ENCODE measurements around the gene GALNT18. TPM values are rescaled to one million over a fixed set of nuclear protein-coding genes. Genes with fewer than 3 reads are reported as not detected.

Gene GALNT18
- total and polyA plus RNA-seq, 2 experiments from 2014 or later = 4.3 to 10.8 TPM

DNA sequence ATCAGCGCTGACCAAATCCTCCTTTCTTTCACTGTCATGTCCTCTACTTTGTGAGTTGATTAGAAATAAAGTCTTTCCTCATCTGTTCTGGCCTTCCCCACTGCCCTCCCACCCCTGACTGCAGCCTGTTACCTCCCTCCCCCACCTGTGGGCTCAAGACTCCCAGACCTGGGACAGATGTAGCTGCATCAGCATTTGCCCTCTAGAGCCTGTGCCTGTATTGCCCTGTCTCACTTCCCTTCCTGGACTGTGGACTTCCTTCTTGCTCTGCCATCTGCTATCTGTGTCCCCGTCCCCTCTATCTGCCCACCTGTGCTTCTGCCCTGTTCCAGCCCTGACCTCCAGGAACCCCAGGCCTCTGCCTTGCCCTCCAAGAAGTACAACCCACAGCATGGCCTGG lies 122.5 kb downstream of the GALNT18 start (continued):
- TF ChIP-seq ZNF462 (CRISPR knock-in tag; IDR thresholded peaks at IDR 0.05) = no peak
- TF ChIP-seq ZNF114 (CRISPR knock-in tag; IDR thresholded peaks at IDR 0.05) = no peak
- TF ChIP-seq STAT1 (IDR thresholded peaks at IDR 0.05; ENCODE audit: unreplicated experiment) = no peak
- no peak for TF ChIP-seq CREB1 (CRISPR knock-in tag; IDR thresholded peaks at IDR 0.05; ENCODE audit: low read depth)
- TF ChIP-seq, protein P1, sequence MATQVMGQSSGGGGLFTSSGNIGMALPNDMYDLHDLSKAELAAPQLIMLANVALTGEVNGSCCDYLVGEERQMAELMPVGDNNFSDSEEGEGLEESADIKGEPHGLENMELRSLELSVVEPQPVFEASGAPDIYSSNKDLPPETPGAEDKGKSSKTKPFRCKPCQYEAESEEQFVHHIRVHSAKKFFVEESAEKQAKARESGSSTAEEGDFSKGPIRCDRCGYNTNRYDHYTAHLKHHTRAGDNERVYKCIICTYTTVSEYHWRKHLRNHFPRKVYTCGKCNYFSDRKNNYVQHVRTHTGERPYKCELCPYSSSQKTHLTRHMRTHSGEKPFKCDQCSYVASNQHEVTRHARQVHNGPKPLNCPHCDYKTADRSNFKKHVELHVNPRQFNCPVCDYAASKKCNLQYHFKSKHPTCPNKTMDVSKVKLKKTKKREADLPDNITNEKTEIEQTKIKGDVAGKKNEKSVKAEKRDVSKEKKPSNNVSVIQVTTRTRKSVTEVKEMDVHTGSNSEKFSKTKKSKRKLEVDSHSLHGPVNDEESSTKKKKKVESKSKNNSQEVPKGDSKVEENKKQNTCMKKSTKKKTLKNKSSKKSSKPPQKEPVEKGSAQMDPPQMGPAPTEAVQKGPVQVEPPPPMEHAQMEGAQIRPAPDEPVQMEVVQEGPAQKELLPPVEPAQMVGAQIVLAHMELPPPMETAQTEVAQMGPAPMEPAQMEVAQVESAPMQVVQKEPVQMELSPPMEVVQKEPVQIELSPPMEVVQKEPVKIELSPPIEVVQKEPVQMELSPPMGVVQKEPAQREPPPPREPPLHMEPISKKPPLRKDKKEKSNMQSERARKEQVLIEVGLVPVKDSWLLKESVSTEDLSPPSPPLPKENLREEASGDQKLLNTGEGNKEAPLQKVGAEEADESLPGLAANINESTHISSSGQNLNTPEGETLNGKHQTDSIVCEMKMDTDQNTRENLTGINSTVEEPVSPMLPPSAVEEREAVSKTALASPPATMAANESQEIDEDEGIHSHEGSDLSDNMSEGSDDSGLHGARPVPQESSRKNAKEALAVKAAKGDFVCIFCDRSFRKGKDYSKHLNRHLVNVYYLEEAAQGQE (IDR thresholded peaks at IDR 0.05; ENCODE audit: unreplicated experiment) = no peak
- TF ChIP-seq EZH2phosphoT487 (IDR thresholded peaks at IDR 0.05; ENCODE audit: unreplicated experiment) = no peak
- no peak for TF ChIP-seq JUNB (IDR thresholded peaks at IDR 0.05; ENCODE audit: unreplicated experiment)
- TF ChIP-seq NANOG (IDR thresholded peaks at IDR 0.05; ENCODE audit: borderline replicate concordance) = no peak
- TF ChIP-seq POLR2AphosphoS5 (IDR thresholded peaks at IDR 0.05; ENCODE audit: low read depth) = no peak
- TF ChIP-seq EZH2 (IDR thresholded peaks at IDR 0.05; ENCODE audit: low read depth, unreplicated experiment) = no peak
